Measurements from ENCODE around the gene DLG5.

DLG5 gene

GRCh38 chr10:77861366-77861765 is 65.2 kb downstream of the DLG5 start:
- DNase-seq (ENCODE audit: low spot score), result no peak
- in situ Hi-C loops (cut with MboI; ENCODE audit: low sequenced_read_pairs, unreplicated experiment), result no loop called here
- TF ChIP-seq CTCF (IDR thresholded peaks at IDR 0.05; ENCODE audit: borderline replicate concordance, control extremely low read depth, extremely low read depth, insufficient read depth, missing control alignments), result no peak

- no peak for TF ChIP-seq CTCF (IDR thresholded peaks at IDR 0.05; ENCODE audit: borderline replicate concordance, control extremely low read depth, extremely low read depth, insufficient read depth, missing control alignments)
- in situ Hi-C loops (cut with MboI; ENCODE audit: low sequenced_read_pairs, unreplicated experiment), result no loop called here
- no peak for DNase-seq (ENCODE audit: low spot score)
Observed at GRCh38 chr10:77859865-77860282, 66.7 kb downstream of the DLG5 start.

GRCh38 chr10:77859200-77859864 is 67.2 kb downstream of the DLG5 start:
- no peak for TF ChIP-seq CTCF (IDR thresholded peaks at IDR 0.05; ENCODE audit: borderline replicate concordance, control extremely low read depth, extremely low read depth, insufficient read depth, missing control alignments)
- in situ Hi-C loops (cut with MboI; ENCODE audit: low sequenced_read_pairs, unreplicated experiment), result no loop called here
- no peak for DNase-seq (ENCODE audit: low spot score)

- no peak for DNase-seq (ENCODE audit: low spot score)
- TF ChIP-seq CTCF (IDR thresholded peaks at IDR 0.05; ENCODE audit: borderline replicate concordance, control extremely low read depth, extremely low read depth, insufficient read depth, missing control alignments), result no peak
- in situ Hi-C loops (cut with MboI; ENCODE audit: low sequenced_read_pairs, unreplicated experiment), result no loop called here
Observed at GRCh38 chr10:77857272-77857671, 69.3 kb downstream of the DLG5 start.

GRCh38 chr10:77856566-77856965 is 70.0 kb downstream of the DLG5 start:
- in situ Hi-C loops (cut with MboI; ENCODE audit: low sequenced_read_pairs, unreplicated experiment), result no loop called here
- no peak for TF ChIP-seq CTCF (IDR thresholded peaks at IDR 0.05; ENCODE audit: borderline replicate concordance, control extremely low read depth, extremely low read depth, insufficient read depth, missing control alignments)
- DNase-seq (ENCODE audit: low spot score), result no peak

- no peak for TF ChIP-seq CTCF (IDR thresholded peaks at IDR 0.05; ENCODE audit: borderline replicate concordance, control extremely low read depth, extremely low read depth, insufficient read depth, missing control alignments)
- in situ Hi-C loops (cut with MboI; ENCODE audit: low sequenced_read_pairs, unreplicated experiment), result no loop called here
- DNase-seq (ENCODE audit: low spot score), result no peak
Observed at GRCh38 chr10:77855404-77856155, 71.0 kb downstream of the DLG5 start.
